Right kidney (tissue), 1 donor: Measurements from ENCODE around the gene TEX14.

ENCODE experiments used
- DNase-seq: peaks from one replicate; pipeline ENCODE4 v3.0.0-alpha.2; 2016

Gene TEX14

GRCh38 chr17:58517928-58518609 is 173.8 kb downstream of the TEX14 start:
- DNase-seq, result peak; percentile 98

- DNase-seq, result peak; percentile 96
These were observed 174.4 kb downstream of the TEX14 start for GRCh38 chr17:58517378-58517927.

GRCh38 chr17:58516644-58517377 is 175.0 kb downstream of the TEX14 start:
- no peak for DNase-seq

GRCh38 chr17:58515286-58515685 is 176.6 kb downstream of the TEX14 start:
- DNase-seq, result no peak

- no peak for DNase-seq
These were observed 177.1 kb downstream of the TEX14 start for GRCh38 chr17:58514770-58515157.

GRCh38 chr17:58513965-58514769 is 177.7 kb downstream of the TEX14 start, which contains the start of gene MTMR4:
Gene MTMR4, minus strand, starts transcription at chr17:58514638. Its CDS starts 231 bp downstream, at chr17:58514407.
- peak; percentile 77 for DNase-seq

GRCh38 chr17:58513267-58513964 is 178.4 kb downstream of the TEX14 start:
- no peak for DNase-seq

- no peak for DNase-seq
These were observed 181.8 kb downstream of the TEX14 start for GRCh38 chr17:58510075-58510474.

GRCh38 chr17:58508341-58509067 is 183.3 kb downstream of the TEX14 start:
- no peak for DNase-seq

GRCh38 chr17:58507123-58507634 is 184.7 kb downstream of the TEX14 start:
- no peak for DNase-seq
